Stimulated activated CD4-positive, alpha-beta T cell treated with anti-CD3 and anti-CD28 coated beads, Interleukin-1b, Interleukin-23, amount 100 ng/mL, for 1 hour (primary cell): ENCODE results near the gene ATAT1.

Experiments used
- DNase-seq, 2 donors: peaks; one replicate each; pipeline ENCODE4 v3.0.0-alpha.2; 2020; ENCODE audit warnings: low read depth in 2 of 2

The ATAT1 gene

GRCh38 chr6:30684386-30685156 lies 57.9 kb downstream of the ATAT1 start:
- no peak for DNase-seq

GRCh38 chr6:30685157-30686008 lies 58.7 kb downstream of the ATAT1 start:
- no peak for DNase-seq

- DNase-seq = peak; percentile 60 to 79
Measured at GRCh38 chr6:30686009-30686907, 59.6 kb downstream of the ATAT1 start, which contains the start of gene PPP1R18. TSS of gene PPP1R18 (minus strand) at chr6:30686645. CDS start at chr6:30686018, 627 bp downstream.

GRCh38 chr6:30686908-30687658 lies 60.4 kb downstream of the ATAT1 start:
- peak; percentile 31 to 77 for DNase-seq

- DNase-seq = no peak
Measured at GRCh38 chr6:30687659-30688431, 61.2 kb downstream of the ATAT1 start.

- DNase-seq = no peak
Measured at GRCh38 chr6:30688569-30688968, 61.9 kb downstream of the ATAT1 start.

GRCh38 chr6:30689022-30689865 lies 62.6 kb downstream of the ATAT1 start:
- no peak for DNase-seq

- no peak for DNase-seq
Measured at GRCh38 chr6:30689985-30690384, 63.3 kb downstream of the ATAT1 start.

GRCh38 chr6:30690403-30691207 lies 63.9 kb downstream of the ATAT1 start, which contains the start of gene NRM:
TSS of gene NRM (minus strand) at chr6:30690984. CDS start at chr6:30690974, 10 bp downstream.
- peak; percentile 46 to 72 for DNase-seq

- DNase-seq = no peak
Measured at GRCh38 chr6:30691208-30691847, 64.7 kb downstream of the ATAT1 start.
